A673 (cell line): ENCODE results near the gene C6orf15.

Experiments
- CTCF ChIP-seq: fragments of 300-800, 200-600 bp; sonication (generic); conservative IDR thresholded peaks from 2 replicates; pipeline ENCODE4 v1.5.1; 2017; ENCODE audit warnings: low read depth, mild to moderate bottlenecking, antibody characterized with exemption, low read length, moderate library complexity, mixed read lengths
- EZH2 ChIP-seq: fragments of 200-600 bp; sonication (generic); IDR thresholded peaks from 2 replicates; pipeline ENCODE4 v1.6.1; 2017; ENCODE audit warnings: borderline replicate concordance, low read depth, mild to moderate bottlenecking, mixed read lengths, antibody characterized with exemption, low read length; ENCODE audit not compliant: poor library complexity, severe bottlenecking

GRCh38 chr6:31090973-31091364 lies 21.4 kb downstream of the C6orf15 start:
- TF ChIP-seq CTCF (no peak), EZH2 (no peak)
